Stromal cell of bone marrow (primary cell): Measurements from ENCODE around the gene FGF23.
"Not testable (repeated sequence)": the region's sequence is repeated elsewhere in the genome, so short reads cannot be mapped to it uniquely, and the experiment has no call there.

ENCODE experiments used
- DNase-seq: peaks from one replicate; pipeline ENCODE4 v3.0.0-alpha.2; 2012; ENCODE audit warnings: low read depth

Gene FGF23

GRCh38 chr12:4379405-4379804 is at the start of gene FGF23:
Gene FGF23 (minus strand): TSS chr12:4379712. CDS start chr12:4379582, 130 bp downstream.
- no peak for DNase-seq

- DNase-seq, result no peak
Observed at GRCh38 chr12:4424422-4424821, 44.9 kb upstream of the FGF23 start.

- DNase-seq, result no peak
Observed at GRCh38 chr12:4423528-4424195, 44.1 kb upstream of the FGF23 start.

- no peak for DNase-seq
Observed at GRCh38 chr12:4422985-4423384, 43.5 kb upstream of the FGF23 start.

- DNase-seq, result peak; percentile 6
Observed at GRCh38 chr12:4421590-4422031, 42.1 kb upstream of the FGF23 start.

GRCh38 chr12:4420138-4420670 is 40.7 kb upstream of the FGF23 start:
- no peak for DNase-seq

GRCh38 chr12:4418913-4419312 is 39.4 kb upstream of the FGF23 start:
- no peak for DNase-seq

GRCh38 chr12:4417936-4418335 is 38.4 kb upstream of the FGF23 start:
- DNase-seq, result no peak

- DNase-seq, result no peak
Observed at GRCh38 chr12:4417455-4417854, 37.9 kb upstream of the FGF23 start.

- DNase-seq, result no peak
Observed at GRCh38 chr12:4416276-4416675, 36.8 kb upstream of the FGF23 start.

GRCh38 chr12:4412465-4412864 is 33.0 kb upstream of the FGF23 start:
- DNase-seq, result no peak

GRCh38 chr12:4412056-4412455 is 32.5 kb upstream of the FGF23 start:
- DNase-seq, result no peak

- DNase-seq, result no peak
Observed at GRCh38 chr12:4407136-4407535, 27.6 kb upstream of the FGF23 start.

- not testable (repeated sequence) for DNase-seq
Observed at GRCh38 chr12:4404877-4405637, 25.5 kb upstream of the FGF23 start.

- no peak for DNase-seq
Observed at GRCh38 chr12:4402996-4403395, 23.5 kb upstream of the FGF23 start.

- DNase-seq, result no peak
Observed at GRCh38 chr12:4401117-4401516, 21.6 kb upstream of the FGF23 start.

- no peak for DNase-seq
Observed at GRCh38 chr12:4395818-4396217, 16.3 kb upstream of the FGF23 start.

- DNase-seq, result no peak
Observed at GRCh38 chr12:4393211-4393610, 13.7 kb upstream of the FGF23 start.

- DNase-seq, result no peak
Observed at GRCh38 chr12:4392223-4392742, 12.8 kb upstream of the FGF23 start.

- no peak for DNase-seq
Observed at GRCh38 chr12:4388662-4389061, 9.2 kb upstream of the FGF23 start.

- DNase-seq, result no peak
Observed at GRCh38 chr12:4388032-4388431, 8.5 kb upstream of the FGF23 start.

- DNase-seq, result no peak
Observed at GRCh38 chr12:4387607-4388006, 8.1 kb upstream of the FGF23 start.

GRCh38 chr12:4386801-4387200 is 7.3 kb upstream of the FGF23 start:
- no peak for DNase-seq
